SKM-1 (cell line): Measurements from ENCODE around the gene YPEL5.

ENCODE experiments used
- DNase-seq: peaks from one replicate; lab custom pipeline; 2025; ENCODE audit not compliant: unreplicated experiment; lab: John Stamatoyannopoulos, UW

Gene YPEL5

GRCh38 chr2:30136764-30137444 is 9.9 kb upstream of the YPEL5 start:
- DNase-seq = no peak

GRCh38 chr2:30139131-30139870 is 7.5 kb upstream of the YPEL5 start:
- no peak for DNase-seq

GRCh38 chr2:30141136-30141535 is 5.7 kb upstream of the YPEL5 start:
- no peak for DNase-seq

- DNase-seq = no peak
Observed at GRCh38 chr2:30144260-30144659, 2.5 kb upstream of the YPEL5 start.

GRCh38 chr2:30144951-30145350 is 1.9 kb upstream of the YPEL5 start:
- DNase-seq = peak; percentile 21

GRCh38 chr2:30145826-30146336 is 926 bp upstream of the YPEL5 start:
- DNase-seq = no peak

GRCh38 chr2:30147196-30147714 is 448 bp downstream of the YPEL5 start:
- DNase-seq = no peak

- DNase-seq = peak; percentile 82
Observed at GRCh38 chr2:30147715-30148610, 1.2 kb downstream of the YPEL5 start.

- no peak for DNase-seq
Observed at GRCh38 chr2:30148850-30149249, 2.0 kb downstream of the YPEL5 start.

GRCh38 chr2:30149513-30149912 is 2.7 kb downstream of the YPEL5 start:
- DNase-seq = no peak

- no peak for DNase-seq
Observed at GRCh38 chr2:30149976-30150375, 3.2 kb downstream of the YPEL5 start.

GRCh38 chr2:30150786-30151185 is 4.0 kb downstream of the YPEL5 start:
- no peak for DNase-seq

GRCh38 chr2:30152385-30152784 is 5.6 kb downstream of the YPEL5 start:
- DNase-seq = no peak

GRCh38 chr2:30155202-30155601 is 8.4 kb downstream of the YPEL5 start:
- DNase-seq = no peak

GRCh38 chr2:30155889-30156658 is 9.3 kb downstream of the YPEL5 start:
- no peak for DNase-seq

- DNase-seq = no peak
Observed at GRCh38 chr2:30157616-30158015, 10.8 kb downstream of the YPEL5 start.

GRCh38 chr2:30159766-30160165 is 13.0 kb downstream of the YPEL5 start:
- no peak for DNase-seq

- no peak for DNase-seq
Observed at GRCh38 chr2:30161929-30162706, 15.3 kb downstream of the YPEL5 start.

GRCh38 chr2:30162806-30163205 is 16.0 kb downstream of the YPEL5 start:
- DNase-seq = no peak
